GM12878 (cell line): Measurements from ENCODE around the gene GNB2. TPM values are rescaled to one million over a fixed set of nuclear protein-coding genes. Genes with fewer than 3 reads are reported as not detected.

Experiments used
- ATAC-seq: fragments of 200-7000 bp; cut with Tn5 transposase; 3 replicates; pipeline ENCODE4 v1.9.1; 2020; ENCODE audit warnings: mild to moderate bottlenecking, moderate library complexity
- BruUV-seq: library from RNA; stranded (reverse); fragments of 400-500 nt; replicated peaks from 2 replicates; lab custom pipeline; 2021; lab: Mats Ljungman, UMichigan
- CTCF ChIA-PET: fragments of 300-600 bp; sonication (Branson Sonifier 250); formaldehyde crosslinking; extraction: SDS; loops from one replicate; lab custom pipeline; 2021; ENCODE audit warnings: inconsistent platforms; lab: Yijun Ruan, JAX
- POLR2A ChIA-PET: fragments of 350-600 bp; formaldehyde crosslinking; extraction: SDS; loops from one replicate; lab custom pipeline; 2021; ENCODE audit warnings: inconsistent platforms; lab: Charles Lee
- RAD21 ChIA-PET: fragments of 300-600 bp; sonication (Branson Sonifier 250); formaldehyde crosslinking; loops from one replicate; lab custom pipeline; 2023; ENCODE audit warnings: antibody characterized with exemption; ENCODE audit not compliant: unreplicated experiment; lab: Charles Lee
- SMC1A ChIA-PET: fragments of 300-600 bp; sonication (Branson Sonifier 250); formaldehyde crosslinking; loops from one replicate; lab custom pipeline; 2023; ENCODE audit not compliant: unreplicated experiment, uncharacterized antibody; lab: Charles Lee
- DNase-seq: peaks from one replicate; pipeline ENCODE4 v3.0.0-alpha.2; 2011; ENCODE audit warnings: low read depth, low spot score
- FAIRE-seq: peaks from 3 replicates; lab custom pipeline; 2011; peaks lifted over from hg19 to GRCh38; lab: Jason Lieb, UNC
- H2AFZ ChIP-seq: 2 replicates; pipeline ENCODE4 v1.6.0; 2011; ENCODE audit warnings: low read depth, low read length, control low read depth; ENCODE audit not compliant: control insufficient read depth
- H3K27ac ChIP-seq: 2 replicates; pipeline ENCODE4 v1.5.1; 2011; ENCODE audit warnings: control low read depth; ENCODE audit not compliant: control insufficient read depth, insufficient read depth
- H3K27me3 ChIP-seq, 2 experiments: replicated peaks in 1 of 2; 2 replicates each; pipeline versions ENCODE4 v1.6.0 to v1.6.1; 2011; ENCODE audit warnings: low read length in 1 of 2; ENCODE audit not compliant: control insufficient read depth in 2 of 2, insufficient read depth in 2 of 2
- H3K36me3 ChIP-seq, 2 experiments: 2 replicates each; pipeline ENCODE4 v1.5.1; 2011; ENCODE audit warnings: low read length in 1 of 2; ENCODE audit not compliant: control insufficient read depth in 2 of 2, insufficient read depth in 2 of 2
- H3K4me1 ChIP-seq: 2 replicates; pipeline ENCODE4 v1.6.1; 2011; ENCODE audit warnings: mild to moderate bottlenecking, low read length, moderate library complexity, mixed read lengths; ENCODE audit not compliant: control insufficient read depth, insufficient read depth
- H3K4me2 ChIP-seq: 2 replicates; pipeline ENCODE4 v1.6.0; 2011; ENCODE audit warnings: control low read depth; ENCODE audit not compliant: control insufficient read depth, insufficient read depth
- H3K4me3 ChIP-seq: fragments of 200-600 bp; sonication (generic); 2 replicates; pipeline ENCODE4 v1.5.1; 2016
- H3K79me2 ChIP-seq: 2 replicates; pipeline ENCODE4 v1.6.0; 2011; ENCODE audit warnings: low read length; ENCODE audit not compliant: control insufficient read depth, insufficient read depth
- H3K9ac ChIP-seq: 2 replicates; pipeline ENCODE4 v1.8.0; 2011; ENCODE audit warnings: low read length, control low read depth, mixed read lengths; ENCODE audit not compliant: control insufficient read depth, insufficient read depth
- H3K9me3 ChIP-seq: replicated peaks from 3 replicates; pipeline ENCODE4 v1.5.1; 2011; ENCODE audit warnings: mild to moderate bottlenecking, low read length; ENCODE audit not compliant: control insufficient read depth, insufficient read depth
- H4K20me1 ChIP-seq: 2 replicates; pipeline ENCODE4 v1.6.0; 2011; ENCODE audit not compliant: control insufficient read depth, insufficient read depth
- BHLHE40 ChIP-seq, 2 experiments: fragments of 450-650 bp in 1 of 2; IDR thresholded peaks; 2 replicates each; pipeline ENCODE4 v1.6.1; 2011 to 2017; ENCODE audit warnings: low read depth in 2 of 2, borderline replicate concordance in 1 of 2, improper control_type of control experiment in 1 of 2, low read length in 1 of 2, mild to moderate bottlenecking in 1 of 2
- CBX3 ChIP-seq: fragments of 200-600 bp; sonication (generic); IDR thresholded peaks from 2 replicates; pipeline ENCODE4 v1.6.1; 2016; ENCODE audit warnings: low read depth, borderline replicate concordance
- CHD1 ChIP-seq: IDR thresholded peaks from 2 replicates; pipeline ENCODE4 v1.6.1; 2012; ENCODE audit warnings: low read depth, low read length, improper control_type of control experiment
- FOXM1 ChIP-seq: IDR thresholded peaks from 2 replicates; pipeline ENCODE4 v1.6.1; 2012; ENCODE audit warnings: low read depth, mild to moderate bottlenecking, inconsistent platforms, low read length, moderate library complexity
- GATAD2B ChIP-seq: fragments of 450-650 bp; conservative IDR thresholded peaks from 2 replicates; pipeline ENCODE4 v1.6.1; 2017; ENCODE audit warnings: low read depth, mild to moderate bottlenecking, moderate library complexity
- JUND ChIP-seq: IDR thresholded peaks from 2 replicates; pipeline ENCODE4 v1.6.1; 2012; ENCODE audit warnings: low read depth, mild to moderate bottlenecking, low read length, improper control_type of control experiment, moderate library complexity
- MEF2B ChIP-seq: fragments of 450-650 bp; IDR thresholded peaks from 2 replicates; pipeline ENCODE4 v1.6.1; 2018; ENCODE audit warnings: mild to moderate bottlenecking, moderate library complexity; ENCODE audit not compliant: partially characterized antibody, poor library complexity, severe bottlenecking
- MTA3 ChIP-seq: IDR thresholded peaks from 2 replicates; pipeline ENCODE4 v1.6.1; 2012; ENCODE audit warnings: low read length, inconsistent platforms, borderline replicate concordance
- MXI1 ChIP-seq: fragments of 150-350 bp; IDR thresholded peaks from 2 replicates; pipeline ENCODE4 v1.6.1; 2011; ENCODE audit warnings: low read depth, mild to moderate bottlenecking, inconsistent platforms, low read length, improper control_type of control experiment
- NFYA ChIP-seq: IDR thresholded peaks from 2 replicates; pipeline ENCODE4 v1.6.1; 2011; ENCODE audit warnings: low read depth, mild to moderate bottlenecking, low read length, improper control_type of control experiment, borderline replicate concordance
- POLR2A ChIP-seq: IDR thresholded peaks from 2 replicates; pipeline ENCODE4 v1.6.1; 2011; ENCODE audit warnings: low read depth, mild to moderate bottlenecking, low read length
- RELA ChIP-seq: fragments of 450-650 bp; IDR thresholded peaks from 2 replicates; pipeline ENCODE4 v1.8.0; 2014; ENCODE audit warnings: borderline replicate concordance; ENCODE audit not compliant: partially characterized antibody
- SMAD1 ChIP-seq: fragments of 450-650 bp; IDR thresholded peaks from 2 replicates; pipeline ENCODE4 v1.6.1; 2018; ENCODE audit warnings: mild to moderate bottlenecking, low read depth; ENCODE audit not compliant: partially characterized antibody
- SRF ChIP-seq, 2 experiments: IDR thresholded peaks; 2 replicates each; pipeline ENCODE4 v1.6.1; 2011; ENCODE audit warnings: low read depth in 2 of 2, low read length in 2 of 2, mild to moderate bottlenecking in 1 of 2, moderate library complexity in 1 of 2
- TAF1 ChIP-seq: IDR thresholded peaks from 2 replicates; pipeline ENCODE4 v1.6.1; 2011; ENCODE audit warnings: mild to moderate bottlenecking, low read depth, low read length, borderline replicate concordance
- WGBS: methylation state at CpG from one replicate; pipeline ENCODE4 v1.1.6; 2016; ENCODE audit warnings: low lambda C conversion rate; ENCODE audit not compliant: insufficient replicate concordance, insufficient coverage; ENCODE audit errors: missing lambda C conversion rate; 5-methylcytosine and 5-hydroxymethylcytosine counted together
- in situ Hi-C: fragments of 300-500 bp; cut with MboI; formaldehyde crosslinking; loops from 9 replicates; pipeline ENCODE4 v1.14.3; 2018; ENCODE audit warnings: mixed read lengths
- intact Hi-C: fragments of 100-400 bp; cut with micrococcal nuclease; formaldehyde crosslinking; loops from one replicate; pipeline ENCODE4 v1.14.2; 2022; ENCODE audit not compliant: unreplicated experiment
- polyA plus RNA-seq, 11 experiments: library from polyadenylated mRNA; depleted of rRNA in 4 of 11; unstranded in 6 of 11; stranded (reverse) in 5 of 11; fragments of >200 nt; fragmentation: Nextera tagmentation in 4 of 11; fragmentation: Illumina TruSeq in 1 of 11; extraction: Ambion mirVana in 4 of 11; extraction: Trizol in 1 of 11; gene quantifications; 1 replicate in 1 of 11; 2 replicates in 10 of 11; pipeline versions ENCODE4 v1.2.1 to v1.2.3, GENCODE V29; 2011 to 2016; ENCODE audit warnings: inconsistent platforms in 2 of 11, missing spikeins in 2 of 11, low read depth in 1 of 11
- total RNA-seq, 4 experiments: library from RNA; depleted of rRNA in 3 of 4; stranded (reverse); fragments of >200 nt in 3 of 4; fragmentation: Illumina TruSeq in 1 of 4; extraction: Trizol in 1 of 4; gene quantifications; 2 replicates each; pipeline versions ENCODE4 v1.2.1 to v1.2.3, GENCODE V29; 2013 to 2021
- TF ChIP-seq, protein P1 (sequence below): fragments of 450-650 bp; IDR thresholded peaks from 2 replicates; pipeline ENCODE4 v1.6.1; 2017; ENCODE audit warnings: mild to moderate bottlenecking, moderate library complexity

Gene GNB2
- total and polyA plus RNA-seq, 10 of the 15 experiments (the other 5 are each of a cell fraction or from before 2014, with no cell fraction given) = 0.35 to 175 (median 59.7) TPM

DNA sequence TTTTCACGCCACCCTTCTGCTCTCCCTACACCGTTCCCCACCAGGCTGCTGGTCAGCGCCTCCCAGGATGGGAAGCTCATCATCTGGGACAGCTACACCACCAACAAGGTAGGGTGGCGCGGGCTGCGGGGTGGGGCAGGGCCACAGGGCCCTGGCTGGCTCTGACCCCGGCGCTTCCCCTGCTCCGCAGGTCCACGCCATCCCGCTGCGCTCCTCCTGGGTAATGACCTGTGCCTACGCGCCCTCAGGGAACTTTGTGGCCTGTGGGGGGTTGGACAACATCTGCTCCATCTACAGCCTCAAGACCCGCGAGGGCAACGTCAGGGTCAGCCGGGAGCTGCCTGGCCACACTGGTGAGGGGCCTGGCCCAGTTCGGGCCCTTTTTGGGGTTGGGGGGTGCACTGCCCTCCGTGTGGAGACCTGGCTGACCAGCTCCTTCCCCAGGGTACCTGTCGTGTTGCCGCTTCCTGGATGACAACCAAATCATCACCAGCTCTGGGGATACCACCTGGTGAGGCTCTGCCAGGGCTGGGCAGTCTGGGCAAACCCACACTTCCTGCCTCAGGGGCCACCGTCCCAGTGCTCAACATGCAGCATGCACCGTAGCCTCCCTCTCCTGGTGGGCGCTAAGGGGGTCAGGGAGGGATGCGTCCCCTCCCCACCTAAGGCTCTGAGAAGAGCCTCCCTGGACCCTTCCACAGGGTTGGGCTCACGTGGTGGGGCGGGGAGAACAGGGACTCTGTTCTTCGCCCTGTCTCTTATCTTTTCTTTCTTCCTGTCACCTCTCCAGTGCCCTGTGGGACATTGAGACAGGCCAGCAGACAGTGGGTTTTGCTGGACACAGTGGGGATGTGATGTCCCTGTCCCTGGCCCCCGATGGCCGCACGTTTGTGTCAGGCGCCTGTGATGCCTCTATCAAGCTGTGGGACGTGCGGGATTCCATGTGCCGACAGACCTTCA, 4.0 kb downstream of the GNB2 start:
- Histone ChIP-seq H3K79me2 (peaks cover 24% of the 10 kb centered on the region), H3K4me3 (no peak overlapping the region), H3K36me3 (peaks cover 4 to 38% of the 10 kb centered on the region in 2 experiments; a peak in 3 of 4 replicates), H3K4me1 (no peaks in the 10 kb centered on the region; the same call in 1 of the 2 replicates), H3K9ac (no peak overlapping the region), H3K27me3 (no peaks in the 10 kb centered on the region), H2AFZ (no peak overlapping the region), H4K20me1 (0 out of 2 replicates have a peak, but pooled peaks cover 3% of the 10 kb centered on the region), H3K27ac (no peak overlapping the region), H3K4me2 (no peak overlapping the region), H3K9me3 (no peaks in the 10 kb centered on the region)
- ATAC-seq (no peak), FAIRE-seq (no peak), DNase-seq (no peak)
- ChIA-PET CTCF (interaction anchor here (6.3 kb wide), 1 partner anchor 13 kb away, joined by 57 read pairs; no protein-coding TSS in a partner anchor), SMC1A (interaction anchor here (1.1 kb wide), 1 partner anchor 198 kb away, joined by 3 read pairs; no protein-coding TSS in a partner anchor), POLR2A (interaction anchor here (0.5 to 0.9 kb wide), 2 partner anchors 13 to 192 kb away, joined by 3 to 4 read pairs; no protein-coding TSS in a partner anchor), RAD21 (no interaction called here)
- in situ Hi-C loops = loop anchor here (25.0 kb wide), 1 partner anchor 215 kb away; the partner anchor contains the start of gene SPACDR
- 94% methylated on average over 36 of the region's 36 CpGs for WGBS
- intact Hi-C loops = no loop called here
- no TSS peak for BruUV-seq
- TF ChIP-seq SRF (IDR thresholded peaks at IDR 0.05; ENCODE audit: low read depth in 2 of 2, low read length in 2 of 2) = no peak
- TF ChIP-seq RELA = no peak
- no peak for TF ChIP-seq GATAD2B
- TF ChIP-seq JUND = no peak
- no peak for TF ChIP-seq MEF2B
- TF ChIP-seq FOXM1 = no peak
- TF ChIP-seq CHD1 = no peak
- TF ChIP-seq SMAD1 = no peak
- TF ChIP-seq MXI1 = no peak
- no peak; the same call in 1 of the 2 replicates for TF ChIP-seq POLR2A
- TF ChIP-seq CBX3 = no peak
- TF ChIP-seq TAF1 = no peak
- TF ChIP-seq NFYA = no peak
- TF ChIP-seq, protein P1, sequence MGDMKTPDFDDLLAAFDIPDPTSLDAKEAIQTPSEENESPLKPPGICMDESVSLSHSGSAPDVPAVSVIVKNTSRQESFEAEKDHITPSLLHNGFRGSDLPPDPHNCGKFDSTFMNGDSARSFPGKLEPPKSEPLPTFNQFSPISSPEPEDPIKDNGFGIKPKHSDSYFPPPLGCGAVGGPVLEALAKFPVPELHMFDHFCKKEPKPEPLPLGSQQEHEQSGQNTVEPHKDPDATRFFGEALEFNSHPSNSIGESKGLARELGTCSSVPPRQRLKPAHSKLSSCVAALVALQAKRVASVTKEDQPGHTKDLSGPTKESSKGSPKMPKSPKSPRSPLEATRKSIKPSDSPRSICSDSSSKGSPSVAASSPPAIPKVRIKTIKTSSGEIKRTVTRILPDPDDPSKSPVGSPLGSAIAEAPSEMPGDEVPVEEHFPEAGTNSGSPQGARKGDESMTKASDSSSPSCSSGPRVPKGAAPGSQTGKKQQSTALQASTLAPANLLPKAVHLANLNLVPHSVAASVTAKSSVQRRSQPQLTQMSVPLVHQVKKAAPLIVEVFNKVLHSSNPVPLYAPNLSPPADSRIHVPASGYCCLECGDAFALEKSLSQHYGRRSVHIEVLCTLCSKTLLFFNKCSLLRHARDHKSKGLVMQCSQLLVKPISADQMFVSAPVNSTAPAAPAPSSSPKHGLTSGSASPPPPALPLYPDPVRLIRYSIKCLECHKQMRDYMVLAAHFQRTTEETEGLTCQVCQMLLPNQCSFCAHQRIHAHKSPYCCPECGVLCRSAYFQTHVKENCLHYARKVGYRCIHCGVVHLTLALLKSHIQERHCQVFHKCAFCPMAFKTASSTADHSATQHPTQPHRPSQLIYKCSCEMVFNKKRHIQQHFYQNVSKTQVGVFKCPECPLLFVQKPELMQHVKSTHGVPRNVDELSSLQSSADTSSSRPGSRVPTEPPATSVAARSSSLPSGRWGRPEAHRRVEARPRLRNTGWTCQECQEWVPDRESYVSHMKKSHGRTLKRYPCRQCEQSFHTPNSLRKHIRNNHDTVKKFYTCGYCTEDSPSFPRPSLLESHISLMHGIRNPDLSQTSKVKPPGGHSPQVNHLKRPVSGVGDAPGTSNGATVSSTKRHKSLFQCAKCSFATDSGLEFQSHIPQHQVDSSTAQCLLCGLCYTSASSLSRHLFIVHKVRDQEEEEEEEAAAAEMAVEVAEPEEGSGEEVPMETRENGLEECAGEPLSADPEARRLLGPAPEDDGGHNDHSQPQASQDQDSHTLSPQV = no peak
- no peak for TF ChIP-seq BHLHE40 (IDR thresholded peaks at IDR 0.05; ENCODE audit: borderline replicate concordance in 1 of 2, low read depth in 2 of 2, low read length in 1 of 2)
- TF ChIP-seq MTA3 = no peak
